Liver (tissue), 9 donors: ENCODE results near the gene LILRA2. TPM values are rescaled to one million over a fixed set of nuclear protein-coding genes. Genes with fewer than 3 reads are reported as not detected.

Source experiments
- DNase-seq: peaks from one replicate; pipeline ENCODE4 v3.0.0-alpha.2; 2017; ENCODE audit warnings: low spot score
- H3K27ac ChIP-seq, 2 donors: one replicate each; pipeline ENCODE4 v1.7.0; 2013; ENCODE audit warnings: inconsistent platforms in 2 of 2, low read length in 2 of 2, control low read depth in 1 of 2, low read depth in 1 of 2, mild to moderate bottlenecking in 1 of 2
- H3K27me3 ChIP-seq, 4 donors: one replicate each; pipeline versions ENCODE4 v1.6.1 to v1.7.0; 2013; ENCODE audit warnings: low read length in 3 of 4, inconsistent platforms in 1 of 4, mild to moderate bottlenecking in 1 of 4, moderate library complexity in 1 of 4; ENCODE audit not compliant: control insufficient read depth in 4 of 4, insufficient read depth in 4 of 4
- H3K36me3 ChIP-seq, 4 donors: one replicate each; pipeline versions ENCODE4 v1.6.1 to v1.7.0; 2013; ENCODE audit warnings: low read length in 3 of 4, mild to moderate bottlenecking in 3 of 4, low read depth in 1 of 4, moderate library complexity in 1 of 4; ENCODE audit not compliant: control insufficient read depth in 4 of 4, insufficient read depth in 3 of 4
- H3K4me1 ChIP-seq, 4 donors: one replicate each; pipeline versions ENCODE4 v1.6.1 to v1.7.0; 2013; ENCODE audit warnings: low read length in 3 of 4, mild to moderate bottlenecking in 3 of 4, moderate library complexity in 1 of 4; ENCODE audit not compliant: control insufficient read depth in 4 of 4, insufficient read depth in 4 of 4
- H3K4me3 ChIP-seq, 3 donors: one replicate each; pipeline versions ENCODE4 v1.6.1 to v1.7.0; 2013; ENCODE audit warnings: low read length in 3 of 3, control low read depth in 1 of 3, low read depth in 1 of 3, mild to moderate bottlenecking in 1 of 3
- H3K9ac ChIP-seq, 2 donors: one replicate each; pipeline ENCODE4 v1.7.0; 2013; ENCODE audit warnings: low read length in 2 of 2, mild to moderate bottlenecking in 2 of 2, moderate library complexity in 2 of 2, control low read depth in 1 of 2, low read depth in 1 of 2
- H3K9me3 ChIP-seq, 4 donors: one replicate each; pipeline versions ENCODE4 v1.6.1 to v1.7.0; 2013; ENCODE audit warnings: low read length in 3 of 4; ENCODE audit not compliant: control insufficient read depth in 4 of 4
- CTCF ChIP-seq: fragments of 150-350 bp; IDR thresholded peaks from 2 replicates; pipeline ENCODE4 v1.5.1; 2017; ENCODE audit warnings: improper control_type of control experiment, low read depth, low read length; ENCODE audit not compliant: missing input control
- EGR1 ChIP-seq, 2 donors: IDR thresholded peaks; 2 replicates each; pipeline ENCODE4 v1.6.1; 2016 to 2018; ENCODE audit warnings: antibody characterized with exemption in 2 of 2, low read depth in 2 of 2
- FOXA1 ChIP-seq: IDR thresholded peaks from 2 replicates; pipeline ENCODE4 v1.6.1; 2016; ENCODE audit warnings: antibody characterized with exemption
- FOXA2 ChIP-seq: IDR thresholded peaks from 2 replicates; pipeline ENCODE4 v1.6.1; 2016; ENCODE audit warnings: antibody characterized with exemption
- GABPA ChIP-seq, 2 donors: IDR thresholded peaks in 1 of 2; conservative IDR thresholded peaks in 1 of 2; 2 replicates each; pipeline ENCODE4 v1.6.1; 2016; ENCODE audit warnings: antibody characterized with exemption in 2 of 2, mild to moderate bottlenecking in 1 of 2, moderate library complexity in 1 of 2
- HNF4A ChIP-seq, 2 donors: conservative IDR thresholded peaks; 2 replicates each; pipeline ENCODE4 v1.6.1; 2016; ENCODE audit warnings: antibody characterized with exemption in 2 of 2, mild to moderate bottlenecking in 2 of 2
- HNF4G ChIP-seq: IDR thresholded peaks from 2 replicates; pipeline ENCODE4 v1.6.1; 2016; ENCODE audit warnings: antibody characterized with exemption
- JUND ChIP-seq, 2 donors: IDR thresholded peaks; 2 replicates each; pipeline ENCODE4 v1.6.1; 2016; ENCODE audit warnings: antibody characterized with exemption in 2 of 2
- NR2F2 ChIP-seq: IDR thresholded peaks from 2 replicates; pipeline ENCODE4 v1.6.1; 2016; ENCODE audit warnings: antibody characterized with exemption
- RAD21 ChIP-seq, 2 donors: IDR thresholded peaks; 2 replicates each; pipeline ENCODE4 v1.6.1; 2016; ENCODE audit warnings: antibody characterized with exemption in 2 of 2, mild to moderate bottlenecking in 2 of 2
- RXRA ChIP-seq, 2 donors: IDR thresholded peaks; 2 replicates each; pipeline ENCODE4 v1.6.1; 2017 to 2018; ENCODE audit warnings: antibody characterized with exemption in 2 of 2, mild to moderate bottlenecking in 1 of 2
- SP1 ChIP-seq: IDR thresholded peaks from 2 replicates; pipeline ENCODE4 v1.6.1; 2018; ENCODE audit warnings: antibody characterized with exemption, mild to moderate bottlenecking
- TAF1 ChIP-seq: conservative IDR thresholded peaks from 2 replicates; pipeline ENCODE4 v1.6.1; 2016; ENCODE audit warnings: antibody characterized with exemption, mild to moderate bottlenecking
- YY1 ChIP-seq: IDR thresholded peaks from 2 replicates; pipeline ENCODE4 v1.6.1; 2016; ENCODE audit warnings: antibody characterized with exemption, mild to moderate bottlenecking
- WGBS: extraction: QIAGEN DNeasy Blood & Tissue Kit; methylation state at CpG from one replicate; pipeline ENCODE4 v1.1.7; 2013; 5-methylcytosine and 5-hydroxymethylcytosine counted together
- polyA plus RNA-seq, 2 donors: library from polyadenylated mRNA; stranded (reverse) in 1 of 2; unstranded in 1 of 2; fragments of 200-250 nt in 1 of 2; fragments of >200 nt in 1 of 2; fragmentation: Nextera tagmentation in 1 of 2; extraction: Ambion mirVana in 1 of 2; gene quantifications; one replicate each; pipeline versions ENCODE4 v1.2.1 to v1.2.3, GENCODE V29; 2013 to 2015
- total RNA-seq, 2 donors: library from RNA; depleted of rRNA; stranded (reverse); fragments of >200 nt; gene quantifications; one replicate each; pipeline ENCODE4 v1.2.3, GENCODE V29; 2014
- TF ChIP-seq, protein P1 (sequence below): IDR thresholded peaks from 2 replicates; pipeline ENCODE4 v1.6.1; 2016; ENCODE audit warnings: antibody characterized with exemption
- TF ChIP-seq, protein P2 (sequence below): IDR thresholded peaks from 2 replicates; pipeline ENCODE4 v1.6.1; 2016; ENCODE audit warnings: antibody characterized with exemption
- TF ChIP-seq, protein P3 (sequence below): IDR thresholded peaks from 2 replicates; pipeline ENCODE4 v1.6.1; 2016; ENCODE audit warnings: antibody characterized with exemption
- donor health status: healthy.
- donor health status: healthy.
- donor health status: healthy.
- donor health status: healthy.
- donor health status: healthy.

Gene LILRA2
- total and polyA plus RNA-seq, 4 donors = 1.3 to 8.2 (median 4.1) TPM

DNA sequence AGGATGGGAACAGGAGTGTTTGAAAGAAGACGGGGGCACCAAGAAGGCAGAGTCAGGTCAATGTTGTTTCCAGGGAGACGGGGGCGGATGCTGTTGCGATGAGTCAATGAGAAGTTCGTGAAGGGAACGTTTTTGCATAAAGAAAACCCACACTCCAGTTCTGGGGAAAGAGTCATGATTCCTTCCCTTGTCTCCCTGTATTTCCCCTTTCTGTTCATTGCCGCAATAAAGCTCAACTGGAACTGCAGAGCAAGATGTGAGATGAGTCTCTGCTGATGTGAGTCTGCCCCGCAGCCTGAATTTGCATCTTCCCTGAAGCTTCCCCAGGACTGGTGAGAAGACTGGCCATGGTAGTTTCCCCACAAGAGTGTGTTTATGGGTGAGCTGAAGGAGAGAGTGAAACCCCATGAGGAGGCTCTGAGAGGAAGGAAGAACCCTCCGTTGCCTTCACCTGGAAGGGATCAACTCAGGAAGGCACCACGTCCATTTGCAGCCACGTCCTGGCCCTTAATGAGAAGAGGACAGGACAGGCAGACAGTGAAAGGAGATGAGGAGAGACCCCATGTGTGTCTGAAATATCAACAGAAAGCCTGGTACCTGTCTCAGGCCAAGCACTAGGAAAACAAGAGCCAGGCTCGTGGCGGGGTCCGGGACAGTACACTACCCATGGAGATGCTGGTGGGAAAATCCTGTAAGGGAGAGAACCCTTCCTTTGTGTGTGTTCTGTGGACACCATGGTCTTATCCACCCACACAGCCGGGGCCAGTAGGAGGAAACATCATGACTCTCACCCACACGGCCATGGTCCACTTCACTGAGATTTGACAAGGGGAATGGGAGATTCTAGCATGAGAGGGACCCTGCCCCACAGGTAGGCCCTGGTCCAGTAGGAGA lies 33.5 kb downstream of the LILRA2 start:
- H3K4me1 ChIP-seq = no peaks in the 10 kb centered on the region
- no peak overlapping the region for H3K9ac ChIP-seq
- no peak overlapping the region for H3K4me3 ChIP-seq
- no peaks in the 10 kb centered on the region for H3K27me3 ChIP-seq
- H3K36me3 ChIP-seq = no peaks in the 10 kb centered on the region
- H3K9me3 ChIP-seq = peaks cover 0 to 5% (median 0%) of the 10 kb centered on the region in 4 donors
- no peak for DNase-seq
- no peak overlapping the region for H3K27ac ChIP-seq
- TF ChIP-seq, protein P1, sequence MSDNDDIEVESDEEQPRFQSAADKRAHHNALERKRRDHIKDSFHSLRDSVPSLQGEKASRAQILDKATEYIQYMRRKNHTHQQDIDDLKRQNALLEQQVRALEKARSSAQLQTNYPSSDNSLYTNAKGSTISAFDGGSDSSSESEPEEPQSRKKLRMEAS = no peak
- no peak for TF ChIP-seq FOXA2
- TF ChIP-seq, protein P2, sequence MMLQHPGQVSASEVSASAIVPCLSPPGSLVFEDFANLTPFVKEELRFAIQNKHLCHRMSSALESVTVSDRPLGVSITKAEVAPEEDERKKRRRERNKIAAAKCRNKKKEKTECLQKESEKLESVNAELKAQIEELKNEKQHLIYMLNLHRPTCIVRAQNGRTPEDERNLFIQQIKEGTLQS = no peak
- TF ChIP-seq, protein P3, sequence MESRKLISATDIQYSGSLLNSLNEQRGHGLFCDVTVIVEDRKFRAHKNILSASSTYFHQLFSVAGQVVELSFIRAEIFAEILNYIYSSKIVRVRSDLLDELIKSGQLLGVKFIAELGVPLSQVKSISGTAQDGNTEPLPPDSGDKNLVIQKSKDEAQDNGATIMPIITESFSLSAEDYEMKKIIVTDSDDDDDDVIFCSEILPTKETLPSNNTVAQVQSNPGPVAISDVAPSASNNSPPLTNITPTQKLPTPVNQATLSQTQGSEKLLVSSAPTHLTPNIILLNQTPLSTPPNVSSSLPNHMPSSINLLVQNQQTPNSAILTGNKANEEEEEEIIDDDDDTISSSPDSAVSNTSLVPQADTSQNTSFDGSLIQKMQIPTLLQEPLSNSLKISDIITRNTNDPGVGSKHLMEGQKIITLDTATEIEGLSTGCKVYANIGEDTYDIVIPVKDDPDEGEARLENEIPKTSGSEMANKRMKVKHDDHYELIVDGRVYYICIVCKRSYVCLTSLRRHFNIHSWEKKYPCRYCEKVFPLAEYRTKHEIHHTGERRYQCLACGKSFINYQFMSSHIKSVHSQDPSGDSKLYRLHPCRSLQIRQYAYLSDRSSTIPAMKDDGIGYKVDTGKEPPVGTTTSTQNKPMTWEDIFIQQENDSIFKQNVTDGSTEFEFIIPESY = no peak
- TF ChIP-seq EGR1 (IDR thresholded peaks at IDR 0.05; ENCODE audit: low read depth in 2 of 2) = no peak
- no peak for TF ChIP-seq FOXA1
- no peak for TF ChIP-seq GABPA (IDR thresholded peaks at IDR 0.05 in 1 of 2, conservative IDR thresholded peaks at IDR 0.05 in 1 of 2)
- TF ChIP-seq RXRA (IDR thresholded peaks at IDR 0.05) = no peak
- WGBS = 66% methylated on average over 16 of the region's 16 CpGs

DNA sequence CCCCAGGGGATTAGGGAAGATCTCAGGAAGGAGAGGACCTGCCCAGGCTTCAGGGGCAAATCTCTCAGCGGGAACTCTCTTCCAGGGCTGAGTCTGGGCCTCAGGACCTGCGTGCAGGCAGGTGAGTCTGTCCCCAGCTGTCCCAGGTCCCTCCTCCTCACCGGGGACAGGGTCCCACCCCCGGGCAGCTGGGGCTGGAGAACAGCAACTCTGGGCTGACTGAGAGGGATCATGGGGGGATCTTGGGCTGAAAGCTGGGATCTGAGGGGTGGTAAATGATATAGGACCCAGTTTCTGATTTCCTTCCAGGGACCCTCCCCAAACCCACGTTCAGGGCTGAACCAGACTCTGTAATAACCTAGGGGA lies 34.2 kb downstream of the LILRA2 start:
- H3K9me3 ChIP-seq = peaks cover 0 to 5% (median 0%) of the 10 kb centered on the region in 4 donors

More for the DNA sequence above, 34.2 kb downstream of the LILRA2 start:
- Histone ChIP-seq H3K9ac (no peak overlapping the region), H3K4me3 (no peak overlapping the region), H3K36me3 (no peaks in the 10 kb centered on the region), H3K27ac (no peak overlapping the region), H3K27me3 (no peaks in the 10 kb centered on the region), H3K4me1 (no peaks in the 10 kb centered on the region)
- TF ChIP-seq GABPA (IDR thresholded peaks at IDR 0.05 in 1 of 2, conservative IDR thresholded peaks at IDR 0.05 in 1 of 2) (no peak), YY1 (no peak), HNF4A (conservative IDR thresholded peaks at IDR 0.05) (no peak), RXRA (IDR thresholded peaks at IDR 0.05) (no peak), EGR1 (IDR thresholded peaks at IDR 0.05; ENCODE audit: low read depth in 2 of 2) (no peak), SP1 (no peak), FOXA1 (no peak), JUND (IDR thresholded peaks at IDR 0.05) (no peak), TAF1 (no peak), RAD21 (IDR thresholded peaks at IDR 0.05) (no peak), NR2F2 (no peak), HNF4G (no peak), CTCF (no peak)
- TF ChIP-seq, protein P2 = no peak
- TF ChIP-seq, protein P1 = no peak
- WGBS = 66% methylated on average over 5 of the region's 5 CpGs
- no peak for DNase-seq
